ENCODE results near the gene DAGLA.

- TF ChIP-seq CTCF (IDR thresholded peaks at IDR 0.05) (no peak), POLR2A (IDR thresholded peaks at IDR 0.05) (no peak)
Measured at GRCh38 chr11:61793829-61794204, 113.6 kb downstream of the DAGLA start.
